ENCODE results near the gene APBB2.
"Not testable (repeated sequence)": the region's sequence is repeated elsewhere in the genome, so short reads cannot be mapped to it uniquely, and the experiment has no call there.

The APBB2 gene

DNA sequence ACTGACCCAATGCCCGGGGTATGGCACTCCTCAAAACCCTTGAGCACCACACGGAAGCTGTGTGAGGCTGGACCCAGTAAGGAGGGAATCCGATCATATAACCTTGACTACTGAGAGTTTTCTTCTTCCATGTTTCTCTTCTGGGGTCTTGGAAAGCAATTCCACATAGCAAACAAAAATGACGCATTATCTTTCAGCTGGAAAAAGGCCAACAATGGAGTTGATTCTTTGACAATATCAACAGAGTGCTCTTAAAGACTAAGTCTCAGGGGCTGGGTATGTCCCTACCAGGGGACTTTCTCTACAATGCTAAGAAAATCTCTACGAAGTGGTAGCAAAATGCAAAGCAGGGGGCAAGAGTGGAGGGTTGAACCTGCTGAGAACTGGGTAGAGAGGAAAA, 276.0 kb downstream of the APBB2 start:
- no peak for DNase-seq (ENCODE audit: low read depth in 2 of 2)

GRCh38 chr4:40937140-40937725, 277.1 kb downstream of the APBB2 start:
- no peak for DNase-seq (ENCODE audit: low read depth in 2 of 2)

- no peak for DNase-seq (ENCODE audit: low read depth in 2 of 2)
Measured at GRCh38 chr4:40934676-40935075, 279.7 kb downstream of the APBB2 start.

DNA sequence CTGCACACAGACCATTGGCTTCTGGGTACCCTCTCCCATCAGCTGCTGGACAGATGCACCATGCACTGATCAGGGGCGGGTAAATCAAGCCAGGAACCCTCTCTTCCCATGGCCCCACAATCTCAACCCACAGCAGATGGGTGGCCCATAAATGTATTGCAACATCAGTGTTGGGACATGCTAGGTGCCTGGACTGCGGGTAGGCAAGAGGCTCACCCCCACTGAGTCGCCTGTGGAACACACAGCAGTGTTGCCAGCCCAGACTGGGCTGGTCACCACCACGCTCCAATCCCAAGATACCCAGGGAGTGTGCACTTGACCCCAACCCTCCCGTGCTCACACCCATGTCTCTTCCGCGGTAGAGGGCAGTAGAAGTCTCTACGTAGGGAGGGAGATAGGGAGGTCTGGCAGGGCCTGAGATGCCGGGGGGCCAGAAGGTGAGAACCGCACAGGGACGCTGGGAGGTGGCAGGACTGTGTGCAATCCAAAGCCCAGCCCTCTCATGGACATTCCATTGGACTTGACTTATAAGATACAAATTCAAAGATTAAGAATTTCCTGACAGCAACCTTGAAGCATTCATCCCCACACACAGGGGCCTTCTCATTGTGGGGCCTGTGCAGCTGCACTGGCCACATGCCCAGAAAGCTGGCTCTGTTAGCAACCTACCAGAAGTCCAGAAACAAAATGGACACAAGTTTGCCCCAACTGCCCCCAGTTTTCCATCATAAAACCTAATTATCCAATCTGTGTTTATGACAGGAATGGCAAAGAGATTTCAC, 280.9 kb downstream of the APBB2 start:
- no peak for DNase-seq (ENCODE audit: low read depth in 2 of 2)

- DNase-seq (ENCODE audit: low read depth in 2 of 2), result no peak
Measured at GRCh38 chr4:40931841-40932240, 282.5 kb downstream of the APBB2 start.

GRCh38 chr4:40931238-40931637, 283.1 kb downstream of the APBB2 start:
- DNase-seq (ENCODE audit: low read depth in 2 of 2), result no peak

- no peak for DNase-seq (ENCODE audit: low read depth in 2 of 2)
Measured at GRCh38 chr4:40927074-40927473, 287.3 kb downstream of the APBB2 start.

DNA sequence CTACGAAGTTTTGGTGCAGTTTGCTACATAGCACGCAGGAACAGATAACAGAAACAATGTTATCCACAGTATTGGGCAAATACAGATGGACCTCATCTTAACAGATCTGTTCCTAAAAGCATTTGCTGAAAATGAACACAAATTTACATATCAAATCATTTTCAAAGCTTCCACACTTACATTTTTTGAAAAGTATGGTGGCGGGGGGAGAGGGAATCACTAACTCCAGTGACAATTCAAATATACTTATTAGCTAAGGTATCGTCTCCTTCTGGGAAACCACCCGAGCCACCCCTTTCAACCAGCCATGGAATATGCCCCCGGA, 289.6 kb downstream of the APBB2 start:
- DNase-seq (ENCODE audit: low read depth in 2 of 2), result no peak

GRCh38 chr4:40924096-40924792, 290.1 kb downstream of the APBB2 start:
- DNase-seq (ENCODE audit: low read depth in 2 of 2), result peak; percentile 21 to 38

DNA sequence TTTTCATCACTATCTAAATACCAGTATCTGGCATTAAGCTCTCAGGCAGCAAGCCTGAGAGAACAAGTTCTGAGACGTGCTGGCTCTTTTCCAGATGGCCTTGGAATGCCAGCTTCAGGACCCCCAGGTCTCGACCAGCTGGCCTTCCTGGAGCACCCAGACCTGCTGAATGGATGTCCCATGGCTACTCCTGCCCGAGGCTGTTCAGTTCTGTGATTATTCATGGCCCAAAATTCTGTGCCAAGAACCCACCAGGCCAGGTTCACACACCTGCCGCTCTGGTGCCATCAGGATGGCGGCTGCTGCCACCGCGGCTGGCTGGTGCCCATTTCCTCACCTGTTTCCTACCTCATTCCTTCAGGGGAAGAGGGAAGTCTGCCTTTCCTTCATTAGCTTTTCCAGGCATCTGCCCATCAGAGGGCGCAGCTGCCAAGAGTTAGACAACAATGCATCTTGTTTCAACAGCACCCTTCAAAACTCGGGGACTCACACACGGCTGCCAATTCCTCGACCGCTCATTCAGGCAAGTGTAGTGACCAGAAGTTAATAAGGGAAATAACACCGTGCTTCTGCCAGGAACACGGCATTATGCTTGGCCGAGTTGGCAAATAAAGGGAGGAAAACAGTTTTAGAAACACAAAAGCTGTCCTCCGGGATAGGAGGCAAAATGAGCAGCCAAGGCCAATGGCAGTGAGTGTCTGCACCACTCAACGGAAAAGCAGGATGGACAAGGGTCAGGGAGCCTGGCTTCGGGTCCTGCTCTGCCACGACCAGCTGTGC, 290.8 kb downstream of the APBB2 start:
- no peak for DNase-seq (ENCODE audit: low read depth in 2 of 2)

GRCh38 chr4:40919976-40920375, 294.4 kb downstream of the APBB2 start:
- not testable (repeated sequence) for DNase-seq (ENCODE audit: low read depth in 2 of 2)

GRCh38 chr4:40918330-40918729, 296.0 kb downstream of the APBB2 start:
- DNase-seq (ENCODE audit: low read depth in 2 of 2), result no peak

DNA sequence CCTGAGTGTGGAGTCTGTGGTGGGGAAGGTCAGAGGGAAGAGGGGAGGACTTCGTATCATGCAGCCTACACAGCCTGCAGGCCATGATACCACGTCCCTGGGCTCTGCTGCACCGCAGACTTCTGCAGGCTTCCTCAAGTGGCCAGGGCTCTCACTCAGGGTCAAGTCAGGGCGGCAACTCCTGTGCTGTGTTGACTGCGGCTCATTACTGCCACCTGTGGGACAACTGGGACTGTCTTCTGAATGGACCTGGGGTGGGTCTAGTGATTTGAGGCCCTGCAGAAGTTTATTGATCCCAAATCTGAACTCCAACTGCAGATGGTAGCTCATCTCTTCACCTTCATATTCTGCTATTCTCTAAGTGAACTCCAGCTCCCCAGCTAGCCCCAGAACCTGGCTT, 297.5 kb downstream of the APBB2 start:
- no peak for DNase-seq (ENCODE audit: low read depth in 2 of 2)

GRCh38 chr4:40916218-40916555, 298.2 kb downstream of the APBB2 start:
- DNase-seq (ENCODE audit: low read depth in 2 of 2), result no peak

- DNase-seq (ENCODE audit: low read depth in 2 of 2), result no peak
Measured at GRCh38 chr4:40915318-40916217, 298.8 kb downstream of the APBB2 start.

- no peak for DNase-seq (ENCODE audit: low read depth in 2 of 2)
Measured at GRCh38 chr4:40912460-40913184, 301.7 kb downstream of the APBB2 start.

DNA sequence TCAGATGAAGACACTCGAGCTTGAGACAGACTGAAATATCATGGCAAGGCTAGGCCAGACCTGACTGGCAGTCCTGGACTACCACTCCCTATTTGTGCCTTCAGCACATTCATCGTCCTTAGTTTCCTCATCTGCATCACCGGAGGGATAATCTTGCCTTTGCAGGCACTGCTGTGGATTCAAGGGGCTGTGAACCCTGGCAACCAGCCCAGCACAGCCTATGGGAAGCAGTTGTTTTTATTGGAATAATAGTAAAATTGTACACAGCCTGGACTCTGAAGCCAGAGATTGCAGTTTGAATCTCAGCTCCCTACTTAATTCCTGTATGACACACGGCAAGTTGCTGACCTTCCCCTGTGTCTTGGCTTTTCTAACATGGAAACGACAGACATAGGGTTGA, 303.6 kb downstream of the APBB2 start:
- no peak for DNase-seq (ENCODE audit: low read depth in 2 of 2)

- peak in 1 of 2 donors; percentile 29 for DNase-seq (ENCODE audit: low read depth in 2 of 2)
Measured at GRCh38 chr4:40909363-40909876, 304.9 kb downstream of the APBB2 start.

GRCh38 chr4:40908702-40909362, 305.5 kb downstream of the APBB2 start:
- DNase-seq (ENCODE audit: low read depth in 2 of 2), result peak; percentile 33 to 42

DNA sequence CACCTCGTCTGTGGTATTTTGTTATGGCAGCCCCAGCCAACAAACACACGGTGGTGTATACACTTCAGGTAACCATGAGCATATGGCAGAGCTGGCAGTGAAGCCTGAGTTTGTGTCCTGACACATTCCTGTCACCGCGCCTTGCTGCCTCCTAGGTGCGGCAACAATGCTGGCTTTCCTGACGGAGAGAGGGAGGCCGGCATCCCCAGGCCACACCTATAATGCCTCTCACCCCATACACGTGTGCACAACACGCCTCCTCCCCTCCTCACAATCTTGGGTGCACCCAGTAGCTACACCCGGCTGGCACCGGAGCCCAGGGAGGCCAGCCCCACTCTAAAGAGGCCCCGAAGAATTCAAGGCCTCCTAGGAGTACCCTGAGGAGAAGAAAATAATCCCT, 306.0 kb downstream of the APBB2 start:
- no peak for DNase-seq (ENCODE audit: low read depth in 2 of 2)
